Sciatic nerve (tissue), 2 donors: Measurements from ENCODE around the gene SNURF. TPM values are rescaled to one million over a fixed set of nuclear protein-coding genes. Genes with fewer than 3 reads are reported as not detected.
"Not testable (repeated sequence)": the region's sequence is repeated elsewhere in the genome, so short reads cannot be mapped to it uniquely, and the experiment has no call there.

Experiments
- ATAC-seq: fragments of 200-7000 bp; cut with Tn5 transposase; one replicate; pipeline ENCODE4 v1.9.1; 2020; ENCODE audit warnings: mild to moderate bottlenecking, moderate library complexity
- DNase-seq: peaks from one replicate; pipeline ENCODE4 v3.0.0-alpha.2; 2020; ENCODE audit warnings: low spot score
- intact Hi-C: fragments of 100-400 bp; cut with DNase I; formaldehyde crosslinking; loops from one replicate; pipeline ENCODE4 v1.14.2; 2022
- total RNA-seq: library from RNA; stranded (reverse); fragmentation: NEBNext Ultra II Directional; extraction: Animal tissue kit (Norgen Biotek cat#: 25700); gene quantifications from one replicate; pipeline ENCODE4 v1.2.1, GENCODE V29; 2021
- donor health status: DM: no; HTN: no; CAD: no.
- donor health status: DM: no; HTN: no; CAD: no.

Gene SNURF
- total RNA-seq, 1 donor from 2014 or later: 30.3 TPM

- intact Hi-C loops: no loop called here
- DNase-seq: no peak
- no peak for ATAC-seq
Measured at GRCh38 chr15:24962880-24963279, 8.1 kb downstream of the SNURF start.

GRCh38 chr15:24966364-24967103 lies 11.7 kb downstream of the SNURF start:
- ATAC-seq: no peak
- no peak for DNase-seq
- intact Hi-C loops: no loop called here

GRCh38 chr15:24971052-24971451 lies 16.3 kb downstream of the SNURF start:
- no peak for DNase-seq
- ATAC-seq: no peak
- intact Hi-C loops: no loop called here

GRCh38 chr15:24971772-24972171 lies 17.0 kb downstream of the SNURF start:
- no peak for DNase-seq
- no peak for ATAC-seq
- intact Hi-C loops: no loop called here

GRCh38 chr15:24972707-24973106 lies 17.9 kb downstream of the SNURF start:
- intact Hi-C loops, DNase-seq: not testable (repeated sequence)

GRCh38 chr15:24976932-24977331 lies 22.1 kb downstream of the SNURF start:
- intact Hi-C loops: no loop called here
- ATAC-seq (no peak), DNase-seq (no peak)

More at GRCh38 chr15:24972707-24973106, 17.9 kb downstream of the SNURF start:
- ATAC-seq: not testable (repeated sequence)

GRCh38 chr15:24977686-24978085 lies 22.9 kb downstream of the SNURF start:
- intact Hi-C loops: no loop called here
- ATAC-seq (no peak), DNase-seq (no peak)

GRCh38 chr15:24985224-24985623 lies 30.4 kb downstream of the SNURF start:
- no peak for DNase-seq
- no peak for ATAC-seq
- intact Hi-C loops: no loop called here

- DNase-seq (no peak), ATAC-seq (no peak)
- intact Hi-C loops: no loop called here
Measured at GRCh38 chr15:24986653-24987052, 31.9 kb downstream of the SNURF start.

Other genes with a start within 250 kb of the SNURF start
- gene SNRPN, start within 50 bp of the SNURF start, total RNA-seq: 80.7 TPM